GM12864 (cell line): Measurements from ENCODE around the gene CYP4F8.

ENCODE experiments used
- DNase-seq: peaks from one replicate; pipeline ENCODE4 v3.0.0-alpha.2; 2011; ENCODE audit warnings: low read depth
- H3K4me3 ChIP-seq: 2 replicates; pipeline ENCODE4 v1.5.1; 2011; ENCODE audit warnings: mild to moderate bottlenecking, low read depth, low read length, control low read depth
- TF ChIP-seq, protein P1 (sequence below): IDR thresholded peaks from 2 replicates; pipeline ENCODE4 v1.5.1; 2011; ENCODE audit warnings: low read depth, mild to moderate bottlenecking, moderate library complexity, low read length, control low read depth, inconsistent platforms; ENCODE audit errors: missing control alignments

Gene CYP4F8

DNA sequence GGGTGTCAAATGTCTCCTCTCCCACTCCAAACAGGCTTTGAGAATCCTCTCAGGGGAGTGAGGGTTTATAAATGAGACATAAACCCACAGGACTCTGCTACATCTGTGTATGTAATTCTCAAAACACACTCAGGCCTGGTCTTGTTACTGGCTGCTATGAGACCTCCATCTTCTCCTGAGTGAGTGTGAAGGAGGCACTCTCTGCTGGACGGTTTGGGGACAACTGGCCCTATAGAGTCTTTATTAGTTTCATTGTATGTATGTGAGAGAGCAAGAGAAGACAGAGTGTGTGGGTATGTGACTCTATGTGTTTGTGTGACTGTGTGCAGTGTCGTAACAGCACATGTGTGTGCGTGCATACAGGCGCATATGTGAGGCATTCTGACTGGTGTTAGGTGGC is 48.2 kb downstream of the CYP4F8 start:
- H3K4me3 ChIP-seq: no peak overlapping the region

DNA sequence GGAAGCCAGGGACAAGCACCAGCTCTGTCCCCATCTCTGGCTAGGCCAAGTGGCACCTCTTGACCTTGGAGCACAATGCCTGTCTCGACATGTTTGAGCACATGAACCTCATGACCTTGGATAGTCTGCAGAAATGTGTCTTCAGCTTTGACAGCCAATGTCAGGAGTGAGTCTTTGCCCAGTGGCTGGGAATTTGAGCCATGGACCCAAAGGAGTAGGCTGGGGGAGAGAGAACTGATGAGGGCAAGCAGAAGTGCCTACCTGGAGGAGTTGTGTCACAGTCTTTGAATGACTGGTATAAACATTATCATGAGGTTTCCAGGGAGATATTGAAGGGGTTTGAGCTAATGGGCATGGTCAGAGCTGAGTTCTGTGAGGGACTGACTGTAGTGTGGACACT is 51.2 kb downstream of the CYP4F8 start:
- TF ChIP-seq, protein P1, sequence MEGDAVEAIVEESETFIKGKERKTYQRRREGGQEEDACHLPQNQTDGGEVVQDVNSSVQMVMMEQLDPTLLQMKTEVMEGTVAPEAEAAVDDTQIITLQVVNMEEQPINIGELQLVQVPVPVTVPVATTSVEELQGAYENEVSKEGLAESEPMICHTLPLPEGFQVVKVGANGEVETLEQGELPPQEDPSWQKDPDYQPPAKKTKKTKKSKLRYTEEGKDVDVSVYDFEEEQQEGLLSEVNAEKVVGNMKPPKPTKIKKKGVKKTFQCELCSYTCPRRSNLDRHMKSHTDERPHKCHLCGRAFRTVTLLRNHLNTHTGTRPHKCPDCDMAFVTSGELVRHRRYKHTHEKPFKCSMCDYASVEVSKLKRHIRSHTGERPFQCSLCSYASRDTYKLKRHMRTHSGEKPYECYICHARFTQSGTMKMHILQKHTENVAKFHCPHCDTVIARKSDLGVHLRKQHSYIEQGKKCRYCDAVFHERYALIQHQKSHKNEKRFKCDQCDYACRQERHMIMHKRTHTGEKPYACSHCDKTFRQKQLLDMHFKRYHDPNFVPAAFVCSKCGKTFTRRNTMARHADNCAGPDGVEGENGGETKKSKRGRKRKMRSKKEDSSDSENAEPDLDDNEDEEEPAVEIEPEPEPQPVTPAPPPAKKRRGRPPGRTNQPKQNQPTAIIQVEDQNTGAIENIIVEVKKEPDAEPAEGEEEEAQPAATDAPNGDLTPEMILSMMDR: no peak
- H3K4me3 ChIP-seq: no peak overlapping the region
- no peak for DNase-seq

More for the DNA sequence above, 48.2 kb downstream of the CYP4F8 start:
- TF ChIP-seq, protein P1: no peak
- DNase-seq: no peak

GRCh38 chr19:15666883-15667282 is 51.9 kb downstream of the CYP4F8 start:
- H3K4me3 ChIP-seq: no peak overlapping the region
- TF ChIP-seq, protein P1: no peak
- DNase-seq: no peak

- TF ChIP-seq, protein P1: no peak
- no peak overlapping the region for H3K4me3 ChIP-seq
- DNase-seq: no peak
Measured at GRCh38 chr19:15669440-15669839, 54.4 kb downstream of the CYP4F8 start.

GRCh38 chr19:15669891-15670290 is 54.9 kb downstream of the CYP4F8 start:
- TF ChIP-seq, protein P1: no peak
- no peak overlapping the region for H3K4me3 ChIP-seq
- no peak for DNase-seq

GRCh38 chr19:15671237-15671821 is 56.3 kb downstream of the CYP4F8 start:
- TF ChIP-seq, protein P1: no peak
- no peak overlapping the region for H3K4me3 ChIP-seq

GRCh38 chr19:15671891-15672579 is 57.0 kb downstream of the CYP4F8 start:
- TF ChIP-seq, protein P1: no peak
- no peak for DNase-seq
- H3K4me3 ChIP-seq: no peak overlapping the region

More at GRCh38 chr19:15671237-15671821, 56.3 kb downstream of the CYP4F8 start:
- no peak for DNase-seq
